ENCODE measurements around the gene NEK1. TPM values are rescaled to one million over a fixed set of nuclear protein-coding genes. Genes with fewer than 3 reads are reported as not detected.

NEK1 gene
- total RNA-seq, 1 donor from 2014 or later: 11.0 TPM

DNA sequence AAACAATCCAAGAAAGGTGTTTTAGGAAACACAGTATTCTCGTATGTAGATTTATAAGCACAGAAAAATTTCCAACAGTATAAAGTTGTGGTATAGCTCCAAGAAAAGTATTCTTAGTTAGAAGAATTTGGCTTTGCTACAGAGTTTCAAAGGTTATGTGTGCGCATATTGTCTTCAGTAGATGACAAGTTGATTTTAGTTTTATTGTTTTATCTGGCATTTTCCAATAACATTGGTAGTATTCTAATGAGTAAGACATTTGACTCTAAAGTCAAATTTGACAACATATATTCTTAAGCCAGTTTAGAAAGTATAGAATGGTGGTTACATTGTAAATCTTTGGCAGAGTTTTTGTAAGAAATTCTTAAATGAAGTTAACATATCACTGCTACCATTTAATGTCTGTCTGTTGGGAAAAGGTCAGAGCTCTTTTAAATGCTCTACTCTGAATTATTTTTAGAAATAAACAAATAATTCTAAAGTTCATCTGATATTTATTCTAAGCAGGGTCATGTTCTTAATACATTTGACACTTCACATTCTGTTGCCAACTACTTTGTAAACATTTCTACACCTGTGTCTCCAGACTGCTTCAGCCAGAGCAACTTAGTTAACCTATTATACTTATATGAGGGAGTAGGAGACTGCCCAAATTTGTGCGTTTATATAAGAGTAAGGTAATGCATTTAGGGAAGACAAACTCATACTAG lies 38.0 kb upstream of the NEK1 start:
- intact Hi-C loops (cut with DNase I): loop anchor here (5.0 kb wide), 1 partner anchor 57 kb away; no protein-coding TSS in a partner anchor
- TF ChIP-seq, protein P1, sequence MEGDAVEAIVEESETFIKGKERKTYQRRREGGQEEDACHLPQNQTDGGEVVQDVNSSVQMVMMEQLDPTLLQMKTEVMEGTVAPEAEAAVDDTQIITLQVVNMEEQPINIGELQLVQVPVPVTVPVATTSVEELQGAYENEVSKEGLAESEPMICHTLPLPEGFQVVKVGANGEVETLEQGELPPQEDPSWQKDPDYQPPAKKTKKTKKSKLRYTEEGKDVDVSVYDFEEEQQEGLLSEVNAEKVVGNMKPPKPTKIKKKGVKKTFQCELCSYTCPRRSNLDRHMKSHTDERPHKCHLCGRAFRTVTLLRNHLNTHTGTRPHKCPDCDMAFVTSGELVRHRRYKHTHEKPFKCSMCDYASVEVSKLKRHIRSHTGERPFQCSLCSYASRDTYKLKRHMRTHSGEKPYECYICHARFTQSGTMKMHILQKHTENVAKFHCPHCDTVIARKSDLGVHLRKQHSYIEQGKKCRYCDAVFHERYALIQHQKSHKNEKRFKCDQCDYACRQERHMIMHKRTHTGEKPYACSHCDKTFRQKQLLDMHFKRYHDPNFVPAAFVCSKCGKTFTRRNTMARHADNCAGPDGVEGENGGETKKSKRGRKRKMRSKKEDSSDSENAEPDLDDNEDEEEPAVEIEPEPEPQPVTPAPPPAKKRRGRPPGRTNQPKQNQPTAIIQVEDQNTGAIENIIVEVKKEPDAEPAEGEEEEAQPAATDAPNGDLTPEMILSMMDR (IDR thresholded peaks at IDR 0.05): no peak
- H3K4me3 ChIP-seq: no peak overlapping the region
- peaks cover 0 to 4% of the 10 kb centered on the region in 2 donors for H3K4me1 ChIP-seq
- DNase-seq (ENCODE audit: low spot score in 2 of 2): no peak
- H3K27me3 ChIP-seq: no peaks in the 10 kb centered on the region
- H3K36me3 ChIP-seq: no peaks in the 10 kb centered on the region
- no peaks in the 10 kb centered on the region for H3K9me3 ChIP-seq
- H3K27ac ChIP-seq: peak overlapping the region in 1 of 2 donors; percentile 3

DNA sequence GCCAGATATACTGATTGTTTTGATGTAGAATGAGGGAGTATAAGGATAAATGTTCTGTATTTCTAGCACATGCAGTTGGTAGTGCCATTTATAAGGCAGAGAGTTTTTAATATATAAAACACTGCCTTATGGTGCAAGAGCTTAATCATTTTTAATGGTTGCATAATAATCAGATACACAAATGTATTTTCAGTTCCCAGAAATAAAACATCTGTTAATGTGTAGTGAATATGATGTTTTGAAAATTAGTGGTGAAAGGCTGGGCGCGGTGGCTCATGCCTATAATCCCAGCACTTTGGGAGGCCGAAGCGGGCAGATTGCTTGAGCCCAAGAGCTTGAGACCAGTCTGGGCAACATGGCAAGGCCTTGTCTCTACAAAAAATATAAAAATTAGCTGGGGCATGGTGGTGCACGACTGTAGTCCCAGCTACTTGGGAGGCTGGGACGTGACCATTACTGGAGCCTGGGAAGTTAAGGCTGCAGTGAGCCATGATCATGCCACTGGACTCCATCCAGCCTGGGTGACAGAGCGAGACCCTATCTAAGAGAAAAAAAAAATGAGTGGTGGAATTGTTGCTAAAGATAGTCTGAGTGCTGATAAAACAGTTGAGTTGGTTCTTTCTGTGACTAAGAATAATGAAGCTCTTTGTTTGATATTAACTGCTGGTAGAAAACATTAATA lies 37.3 kb upstream of the NEK1 start:
- H3K27ac ChIP-seq: peak overlapping the region in 1 of 2 donors; percentile 3

DNA sequence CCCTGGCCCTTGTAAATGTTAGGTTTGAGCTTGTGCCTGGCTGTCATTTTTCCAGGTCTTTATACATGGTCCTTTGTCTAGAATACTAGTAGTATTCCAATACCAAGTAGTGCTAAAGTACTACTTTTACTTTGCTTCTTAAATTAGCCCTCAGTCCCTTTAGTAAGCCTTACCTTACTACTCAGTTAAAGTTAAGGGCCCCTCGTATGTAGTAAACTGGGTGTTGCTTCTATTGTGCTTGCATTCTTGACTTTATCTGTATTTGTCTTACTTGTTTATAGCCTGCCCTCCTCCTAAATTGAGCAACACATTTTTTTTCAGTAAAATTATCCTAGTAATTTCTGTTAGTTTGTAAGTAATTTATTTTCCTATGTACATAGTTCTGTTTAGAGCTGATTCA lies 33.2 kb upstream of the NEK1 start:
- Histone ChIP-seq H3K4me1 (peaks cover 0 to 4% of the 10 kb centered on the region in 2 donors), H3K36me3 (peaks cover 0 to 11% of the 10 kb centered on the region in 2 donors), H3K4me3 (no peak overlapping the region), H3K9me3 (no peaks in the 10 kb centered on the region), H3K27me3 (no peaks in the 10 kb centered on the region), H3K27ac (no peak overlapping the region)
- DNase-seq (ENCODE audit: low spot score in 2 of 2): no peak
- intact Hi-C loops (cut with DNase I): no loop called here
- TF ChIP-seq, protein P1 (IDR thresholded peaks at IDR 0.05): no peak

More for the DNA sequence above, 37.3 kb upstream of the NEK1 start:
- Histone ChIP-seq H3K9me3 (no peaks in the 10 kb centered on the region), H3K4me3 (no peak overlapping the region), H3K27me3 (no peaks in the 10 kb centered on the region), H3K4me1 (peaks cover 0 to 4% of the 10 kb centered on the region in 2 donors), H3K36me3 (peaks cover 0 to 5% of the 10 kb centered on the region in 2 donors)
- DNase-seq (ENCODE audit: low spot score in 2 of 2): no peak
- intact Hi-C loops (cut with DNase I): loop anchor here (5.0 kb wide), 1 partner anchor 58 kb away; no protein-coding TSS in a partner anchor
- TF ChIP-seq, protein P1 (IDR thresholded peaks at IDR 0.05): no peak

DNA sequence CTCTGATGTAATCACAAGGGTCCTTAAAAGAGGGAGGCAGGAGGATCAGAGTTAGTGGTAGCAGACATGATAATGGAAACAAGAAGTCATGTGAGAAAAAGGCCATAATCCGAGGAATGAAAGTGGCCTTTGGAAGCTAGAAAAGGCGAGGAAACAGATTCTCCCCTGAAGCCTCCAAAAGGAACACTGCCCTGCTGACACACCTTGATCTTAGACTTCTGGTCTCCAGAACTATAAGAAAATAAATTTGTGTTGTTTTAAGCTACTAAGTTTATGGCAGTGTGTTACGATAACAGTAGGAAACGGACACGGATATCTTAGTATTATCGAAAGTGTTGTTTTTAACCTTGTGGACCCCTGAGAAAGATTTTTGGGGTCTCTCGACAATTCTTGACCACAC lies 32.4 kb upstream of the NEK1 start:
- TF ChIP-seq, protein P1 (IDR thresholded peaks at IDR 0.05): no peak
- Histone ChIP-seq H3K36me3 (peaks cover 0 to 11% of the 10 kb centered on the region in 2 donors), H3K4me1 (peaks cover 0 to 2% of the 10 kb centered on the region in 2 donors), H3K27ac (no peak overlapping the region), H3K4me3 (no peak overlapping the region), H3K27me3 (no peaks in the 10 kb centered on the region), H3K9me3 (no peaks in the 10 kb centered on the region)
- intact Hi-C loops (cut with DNase I): no loop called here
- DNase-seq (ENCODE audit: low spot score in 2 of 2): no peak

DNA sequence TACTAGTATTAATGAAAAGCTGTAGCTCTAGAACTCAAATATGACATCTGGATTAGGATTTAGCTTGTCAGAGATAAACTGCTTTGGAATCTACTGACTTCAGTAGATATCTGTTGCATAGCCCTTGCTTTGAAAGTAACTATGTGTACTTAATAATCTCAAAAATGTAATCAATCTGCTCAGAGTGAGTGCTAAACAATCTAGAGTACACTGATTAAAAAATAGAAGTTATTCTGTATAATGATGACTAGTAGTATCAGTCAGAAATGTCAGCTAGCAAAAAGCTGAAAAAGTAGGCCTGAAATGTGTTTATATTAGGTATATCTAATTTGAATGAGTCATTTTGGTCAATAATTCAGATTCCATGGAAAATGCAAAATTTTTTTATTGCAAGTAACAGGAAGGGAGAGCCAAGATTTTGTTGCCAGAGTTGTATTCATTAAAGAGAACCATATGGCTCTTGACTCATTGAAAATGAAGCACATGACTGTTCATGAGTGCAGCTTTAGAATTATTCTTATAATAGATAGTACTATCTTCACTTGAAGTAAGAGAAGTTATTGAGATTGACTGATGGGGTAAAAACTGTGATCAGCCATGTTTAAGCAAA lies 28.0 kb upstream of the NEK1 start:
- H3K27ac ChIP-seq: no peak overlapping the region
- intact Hi-C loops (cut with DNase I): no loop called here
- no peaks in the 10 kb centered on the region for H3K27me3 ChIP-seq
- H3K4me1 ChIP-seq: no peaks in the 10 kb centered on the region
- no peak overlapping the region for H3K4me3 ChIP-seq
- H3K36me3 ChIP-seq: peaks cover 9 to 19% of the 10 kb centered on the region in 2 donors
- TF ChIP-seq, protein P1 (IDR thresholded peaks at IDR 0.05): no peak
- no peaks in the 10 kb centered on the region for H3K9me3 ChIP-seq
- DNase-seq (ENCODE audit: low spot score in 2 of 2): no peak
